Naive thymus-derived CD4-positive, alpha-beta T cell (primary cell): Measurements from ENCODE around the gene NFILZ. TPM values are rescaled to one million over a fixed set of nuclear protein-coding genes. Genes with fewer than 3 reads are reported as not detected.

ENCODE experiments used
- ATAC-seq: fragments of 150-1000 bp; cut with Tn5 transposase; 2 replicates; pipeline ENCODE4 v1.10.0; 2021; ENCODE audit warnings: mild to moderate bottlenecking, moderate library complexity
- CTCF ChIA-PET: fragments of 350-600 bp; sonication (Branson Sonifier 250); formaldehyde crosslinking; loops from one replicate; lab custom pipeline; 2021; ENCODE audit warnings: antibody characterized with exemption; lab: Charles Lee
- POLR2A ChIA-PET: fragments of 350-600 bp; sonication (Branson Sonifier 250); formaldehyde crosslinking; loops from one replicate; lab custom pipeline; 2021; ENCODE audit warnings: antibody characterized with exemption, inconsistent platforms; lab: Charles Lee
- DNase-seq, 9 donors: peaks; one replicate each; pipeline versions ENCODE4 v3.0.0 to v3.0.0-alpha.2; 2020 to 2022; ENCODE audit warnings: mixed read lengths in 1 of 9
- H3K27ac ChIP-seq: one replicate; pipeline ENCODE4 v1.7.0; 2013; ENCODE audit warnings: mild to moderate bottlenecking, low read depth, low read length, moderate library complexity
- H3K27me3 ChIP-seq, 2 donors: one replicate each; pipeline ENCODE4 v1.7.0; 2013; ENCODE audit warnings: low read length in 2 of 2, mild to moderate bottlenecking in 2 of 2, moderate library complexity in 2 of 2; ENCODE audit not compliant: control insufficient read depth in 2 of 2, insufficient read depth in 2 of 2
- H3K36me3 ChIP-seq, 3 experiments: 1 replicate in 2 of 3; 2 replicates in 1 of 3; pipeline ENCODE4 v1.7.0; 2013; ENCODE audit warnings: low read length in 3 of 3, mild to moderate bottlenecking in 3 of 3, moderate library complexity in 1 of 3; ENCODE audit not compliant: insufficient read depth in 3 of 3, control insufficient read depth in 2 of 3
- H3K4me1 ChIP-seq, 2 donors: one replicate each; pipeline ENCODE4 v1.7.0; 2013; ENCODE audit warnings: low read length in 2 of 2, mild to moderate bottlenecking in 2 of 2, moderate library complexity in 1 of 2; ENCODE audit not compliant: control insufficient read depth in 2 of 2, insufficient read depth in 2 of 2
- H3K4me3 ChIP-seq: 2 replicates; pipeline ENCODE4 v1.7.0; 2013; ENCODE audit warnings: mild to moderate bottlenecking, low read length
- H3K9me3 ChIP-seq, 3 experiments: 1 replicate in 2 of 3; 2 replicates in 1 of 3; pipeline ENCODE4 v1.7.0; 2013; ENCODE audit warnings: low read length in 3 of 3; ENCODE audit not compliant: control insufficient read depth in 2 of 3
- H3K27ac Mint-ChIP-seq, 9 donors: one replicate each; pipeline ENCODE4 v1.8.0; 2020 to 2022; ENCODE audit warnings: mixed read lengths in 9 of 9, mild to moderate bottlenecking in 8 of 9, moderate library complexity in 5 of 9, inconsistent platforms in 2 of 9
- H3K27me3 Mint-ChIP-seq, 5 donors: one replicate each; pipeline ENCODE4 v1.8.0; 2021 to 2022; ENCODE audit warnings: mixed read lengths in 5 of 5, mild to moderate bottlenecking in 1 of 5
- H3K36me3 Mint-ChIP-seq, 5 donors: one replicate each; pipeline ENCODE4 v1.8.0; 2020 to 2022; ENCODE audit warnings: mixed read lengths in 5 of 5, mild to moderate bottlenecking in 3 of 5, inconsistent platforms in 1 of 5
- H3K4me1 Mint-ChIP-seq, 7 donors: one replicate each; pipeline ENCODE4 v1.8.0; 2020 to 2022; ENCODE audit warnings: mixed read lengths in 7 of 7, mild to moderate bottlenecking in 3 of 7, inconsistent platforms in 1 of 7
- H3K4me3 Mint-ChIP-seq, 10 donors: one replicate each; pipeline ENCODE4 v1.8.0; 2020 to 2022; ENCODE audit warnings: mild to moderate bottlenecking in 10 of 10, mixed read lengths in 10 of 10, moderate library complexity in 6 of 10, inconsistent platforms in 2 of 10
- H3K9me3 Mint-ChIP-seq, 11 donors: one replicate each; pipeline ENCODE4 v1.8.0; 2020 to 2022; ENCODE audit warnings: mixed read lengths in 11 of 11, mild to moderate bottlenecking in 4 of 11, inconsistent platforms in 1 of 11, moderate library complexity in 1 of 11
- intact Hi-C, 2 donors: fragments of 100-400 bp; cut with micrococcal nuclease; formaldehyde crosslinking; loops; one replicate each; pipeline ENCODE4 v1.15.1; 2023
- polyA plus RNA-seq, 2 donors: library from polyadenylated mRNA; unstranded; fragments of 300-500 nt; fragmentation: Illumina TruSeq; gene quantifications; one replicate each; pipeline ENCODE4 v1.2.3, GENCODE V29; 2021
- total RNA-seq, 6 experiments: library from RNA in 5 of 6; stranded (reverse) in 5 of 6; gene quantifications; 1 replicate in 5 of 6; 2 replicates in 1 of 6; pipeline ENCODE4 v1.2.3 and lab custom pipeline; 2021 to 2026

NFILZ gene, protein sequence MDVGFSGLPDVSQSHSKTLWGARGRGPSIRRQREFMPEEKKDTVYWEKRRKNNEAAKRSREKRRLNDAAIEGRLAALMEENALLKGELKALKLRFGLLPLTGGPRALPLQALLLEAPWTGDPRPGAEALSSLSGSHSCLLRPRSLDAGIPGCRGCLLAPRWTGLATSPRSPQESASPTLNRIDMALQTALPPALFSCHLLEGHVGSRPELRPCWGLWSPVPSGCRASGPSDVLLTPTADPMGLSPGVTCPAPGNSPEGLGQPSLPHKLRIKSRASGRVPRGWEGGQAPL
- not detected for total RNA-seq
- not detected for polyA plus RNA-seq
- not detected for total RNA-seq (lab: John Stamatoyannopoulos, UW)

- Mint-ChIP-seq H3K4me1 (peaks cover 0 to 7% (median 0%) of the 10 kb centered on the region in 7 donors), H3K9me3 (no peaks in the 10 kb centered on the region), H3K27me3 (no peaks in the 10 kb centered on the region), H3K36me3 (no peaks in the 10 kb centered on the region), H3K27ac (no peak within 1 kb of the TSS), H3K4me3 (no peak within 1 kb of the TSS)
- DNase-seq, result no peak
- no peak for ATAC-seq
- CTCF ChIA-PET, result interaction anchor here (0.8 kb wide), 1 partner anchor 217 kb away, joined by 3 read pairs; the partner anchor contains the start of gene MARCHF2
- no peaks in the 10 kb centered on the region for H3K36me3 ChIP-seq
- no peak within 1 kb of the TSS for H3K4me3 ChIP-seq
- POLR2A ChIA-PET, result interaction anchor here (1.6 kb wide), 1 partner anchor 12 kb away, joined by 5 read pairs; no protein-coding TSS in a partner anchor
- no peaks in the 10 kb centered on the region for H3K9me3 ChIP-seq
- intact Hi-C loops, result no loop called here
- no peaks in the 10 kb centered on the region for H3K27me3 ChIP-seq
- no peaks in the 10 kb centered on the region for H3K4me1 ChIP-seq
- H3K27ac ChIP-seq, result no peak within 1 kb of the TSS
Measured at GRCh38 chr19:8629996-8630683, at the start of gene NFILZ. Gene NFILZ (plus strand): TSS chr19:8630633. CDS start chr19:8676766, 46,133 bp downstream.

GRCh38 chr19:8580710-8581281, 49.6 kb upstream of the NFILZ start:
- H3K4me1 Mint-ChIP-seq, result peaks cover 19 to 42% (median 32%) of the 10 kb centered on the region in 7 donors

GRCh38 chr19:8584965-8585893, 45.2 kb upstream of the NFILZ start:
- Mint-ChIP-seq H3K27me3 (peaks cover 0 to 5% (median 0%) of the 10 kb centered on the region in 5 donors), H3K9me3 (no peaks in the 10 kb centered on the region), H3K36me3 (peaks cover 0 to 4% (median 3%) of the 10 kb centered on the region in 5 donors), H3K4me1 (peaks cover 0 to 9% (median 3%) of the 10 kb centered on the region in 7 donors), H3K4me3 (no peak overlapping the region), H3K27ac (no peak overlapping the region)
- DNase-seq (no peak), ATAC-seq (no peak)
- Histone ChIP-seq H3K4me3 (no peak overlapping the region), H3K4me1 (peaks cover 6 to 8% of the 10 kb centered on the region in 2 donors), H3K27me3 (no peaks in the 10 kb centered on the region), H3K27ac (no peak overlapping the region), H3K36me3 (peaks cover 0 to 12% (median 0%) of the 10 kb centered on the region in 3 experiments), H3K9me3 (no peaks in the 10 kb centered on the region)
- intact Hi-C loops, result loop anchor here (5.0 to 10.0 kb wide), 2 partner anchors 110 to 318 kb away; partner anchors contain the start of gene ACTL9 (in 1 of the 2)
- ChIA-PET POLR2A (interaction anchor here (0.8 to 1.1 kb wide), 2 partner anchors 68 to 76 kb away, joined by 3 read pairs; no protein-coding TSS in a partner anchor), CTCF (interaction anchor here (0.6 kb wide), 2 partner anchors 162 to 173 kb away, joined by 3 to 4 read pairs; no protein-coding TSS in a partner anchor)

More at GRCh38 chr19:8580710-8581281, 49.6 kb upstream of the NFILZ start:
- Mint-ChIP-seq H3K27me3 (peaks cover 0 to 3% (median 0%) of the 10 kb centered on the region in 5 donors), H3K27ac (peak overlapping the region in 2 of 9 donors; percentile 38), H3K9me3 (no peaks in the 10 kb centered on the region), H3K4me3 (peak overlapping the region in 2 of 10 donors; percentile 23 to 25), H3K36me3 (peaks cover 0 to 11% (median 0%) of the 10 kb centered on the region in 5 donors)
- ChIA-PET CTCF (interaction anchor here (0.6 to 8.3 kb wide), 31 partner anchors 9 to 1485 kb away, joined by 3 to 147 read pairs (median 4); partner anchors contain the start of genes MARCHF2 and ZNF414), POLR2A (interaction anchor here (0.7 to 21.7 kb wide), 8 partner anchors 11 to 173 kb away, joined by 3 to 566 read pairs (median 16); partner anchors contain the start of genes MARCHF2 and ZNF414)
- intact Hi-C loops, result loop anchor here (1.0 to 10.0 kb wide), 8 partner anchors 12 to 313 kb away; partner anchors contain the start of genes ACTL9 (in 1 of the 2) and MARCHF2 (in 1 of the 2)
- Histone ChIP-seq H3K9me3 (no peaks in the 10 kb centered on the region), H3K27me3 (no peaks in the 10 kb centered on the region), H3K27ac (no peak overlapping the region), H3K4me3 (no peak overlapping the region), H3K36me3 (no peaks in the 10 kb centered on the region), H3K4me1 (peaks cover 29 to 45% of the 10 kb centered on the region in 2 donors)
- ATAC-seq, result peak; percentile 91
- peak; percentile 73 to 94 (median 83) for DNase-seq

- DNase-seq (peak in 3 of 9 donors; percentile 27 to 67 (median 37)), ATAC-seq (peak; percentile 68)
- Histone ChIP-seq H3K27ac (no peak overlapping the region), H3K27me3 (no peaks in the 10 kb centered on the region), H3K4me1 (no peaks in the 10 kb centered on the region), H3K9me3 (no peaks in the 10 kb centered on the region), H3K4me3 (no peak overlapping the region), H3K36me3 (peaks cover 0 to 12% (median 0%) of the 10 kb centered on the region in 3 experiments)
- no peak overlapping the region for H3K27ac Mint-ChIP-seq
- peaks cover 0 to 3% (median 1%) of the 10 kb centered on the region in 7 donors for H3K4me1 Mint-ChIP-seq
- no peaks in the 10 kb centered on the region for H3K9me3 Mint-ChIP-seq
- H3K27me3 Mint-ChIP-seq, result peaks cover 0 to 11% (median 0%) of the 10 kb centered on the region in 5 donors
- POLR2A ChIA-PET, result interaction anchor here (1.1 kb wide), 1 partner anchor 77 kb away, joined by 3 read pairs; no protein-coding TSS in a partner anchor
- H3K4me3 Mint-ChIP-seq, result no peak overlapping the region
- CTCF ChIA-PET, result interaction anchor here (1.1 kb wide), 1 partner anchor 98 kb away, joined by 3 read pairs; no protein-coding TSS in a partner anchor
- intact Hi-C loops, result loop anchor here in 1 of 2 donors (2.0 to 10.0 kb wide), 2 partner anchors 109 to 231 kb away; partner anchors contain the start of gene ACTL9
- H3K36me3 Mint-ChIP-seq, result peaks cover 0 to 4% (median 3%) of the 10 kb centered on the region in 5 donors
Measured at GRCh38 chr19:8585894-8586750, 44.3 kb upstream of the NFILZ start.

- H3K27ac Mint-ChIP-seq, result no peak overlapping the region
- H3K4me3 Mint-ChIP-seq, result no peak overlapping the region
- Histone ChIP-seq H3K36me3 (peaks cover 0 to 12% (median 0%) of the 10 kb centered on the region in 3 experiments), H3K4me3 (no peak overlapping the region), H3K27ac (no peak overlapping the region), H3K27me3 (no peaks in the 10 kb centered on the region), H3K9me3 (peaks cover 0 to 6% (median 6%) of the 10 kb centered on the region in 3 experiments), H3K4me1 (peaks cover 5 to 15% of the 10 kb centered on the region in 2 donors)
- intact Hi-C loops, result loop anchor here in 1 of 2 donors (10.0 kb wide), 1 partner anchor 106 kb away; the partner anchor contains the start of gene ACTL9
- ChIA-PET POLR2A (no interaction called here), CTCF (no interaction called here)
- peaks cover 0 to 29% (median 0%) of the 10 kb centered on the region in 5 donors for H3K27me3 Mint-ChIP-seq
- H3K36me3 Mint-ChIP-seq, result peaks cover 3 to 12% (median 4%) of the 10 kb centered on the region in 5 donors
- DNase-seq (no peak), ATAC-seq (no peak)
- peaks cover 6 to 26% (median 21%) of the 10 kb centered on the region in 7 donors for H3K4me1 Mint-ChIP-seq
- peaks cover 0 to 12% (median 0%) of the 10 kb centered on the region in 11 donors for H3K9me3 Mint-ChIP-seq
Measured at GRCh38 chr19:8589177-8589714, 41.2 kb upstream of the NFILZ start.
